Heart left ventricle (tissue), 16 donors: Measurements from ENCODE around the gene SMARCA2. TPM values are rescaled to one million over a fixed set of nuclear protein-coding genes. Genes with fewer than 3 reads are reported as not detected.

ENCODE experiments used
- ATAC-seq, 4 donors: fragments of 200-7000 bp; cut with Tn5 transposase; one replicate each; pipeline ENCODE4 v1.9.1; 2020 to 2022; ENCODE audit warnings: moderate library complexity in 4 of 4, mild to moderate bottlenecking in 3 of 4, moderate number of reproducible peaks in 1 of 4
- DNase-seq, 5 donors: peaks; one replicate each; pipeline ENCODE4 v3.0.0-alpha.2; 2020
- H3K27ac ChIP-seq, 12 donors: fragments of 200-600 bp; sonication (generic) in 4 of 12; one replicate each; pipeline versions ENCODE4 v1.5.0 to v1.8.0; 2016 to 2022; ENCODE audit warnings: mild to moderate bottlenecking in 2 of 12
- H3K27me3 ChIP-seq, 9 donors: fragments of 200-600 bp; sonication (generic) in 2 of 9; one replicate each; pipeline versions ENCODE4 v1.5.1 to v1.8.0; 2016 to 2022; ENCODE audit warnings: mild to moderate bottlenecking in 3 of 9
- H3K36me3 ChIP-seq, 9 donors: fragments of 200-600 bp; sonication (generic) in 2 of 9; one replicate each; pipeline versions ENCODE4 v1.5.0 to v1.8.0; 2018 to 2022; ENCODE audit warnings: mild to moderate bottlenecking in 2 of 9
- H3K4me1 ChIP-seq, 12 donors: fragments of 200-600 bp; sonication (generic) in 4 of 12; one replicate each; pipeline versions ENCODE4 v1.5.0 to v1.8.0; 2016 to 2022; ENCODE audit warnings: mild to moderate bottlenecking in 3 of 12
- H3K4me3 ChIP-seq, 12 donors: fragments of 200-600 bp; sonication (generic) in 4 of 12; one replicate each; pipeline versions ENCODE4 v1.5.0 to v1.8.0; 2017 to 2022; ENCODE audit warnings: mild to moderate bottlenecking in 9 of 12, moderate library complexity in 4 of 12
- H3K9me3 ChIP-seq, 12 donors: fragments of 200-600 bp; sonication (generic) in 4 of 12; one replicate each; pipeline versions ENCODE4 v1.5.0 to v1.8.0; 2016 to 2022; ENCODE audit warnings: mild to moderate bottlenecking in 1 of 12
- CTCF ChIP-seq, 12 donors: fragments of 200-600 bp; sonication (generic) in 4 of 12; IDR thresholded peaks; one replicate each; pipeline versions ENCODE4 v1.5.0 to v1.8.0; 2018 to 2022; ENCODE audit warnings: antibody characterized with exemption in 12 of 12, mild to moderate bottlenecking in 5 of 12
- POLR2A ChIP-seq, 2 donors: fragments of 450-650 bp; IDR thresholded peaks; one replicate each; pipeline ENCODE4 v1.6.1; 2017; ENCODE audit warnings: antibody characterized with exemption in 2 of 2, mild to moderate bottlenecking in 2 of 2, moderate library complexity in 2 of 2
- WGBS, 4 donors: extraction: QIAGEN DNeasy Blood & Tissue Kit in 2 of 4; methylation state at CpG; one replicate each; pipeline versions ENCODE4 v1.1.5 to v1.1.7; 2013 to 2018; 5-methylcytosine and 5-hydroxymethylcytosine counted together
- intact Hi-C, 10 donors: fragments of 100-400 bp; cut with DNase I; formaldehyde crosslinking; loops; one replicate each; pipeline versions ENCODE4 v1.11.1 to v1.14.2; 2022
- polyA plus RNA-seq, 2 donors: library from polyadenylated mRNA; stranded (reverse); fragments of 200-250 nt; gene quantifications; one replicate each; pipeline ENCODE4 v1.2.3, GENCODE V29; 2013
- total RNA-seq, 9 donors: library from RNA; depleted of rRNA in 2 of 9; stranded (reverse); fragments of >200 nt in 2 of 9; fragmentation: NEBNext Ultra II Directional in 3 of 9; extraction: Animal tissue kit (Norgen Biotek cat#: 25700) in 3 of 9; gene quantifications; one replicate each; pipeline versions ENCODE4 v1.1.0 to v1.2.4, GENCODE V29; 2016 to 2023
- donor health status: ischemic (EF 13 %, LVEDD 7.1; RV severe dilation, severe dysfunction).
- donor health status: healthy with polysubstance abuse.
- donor health status: DM: no; HTN: yes; CAD: no.
- donor health status: DM: no; HTN: no; CAD: no.
- donor health status: ischemic (EF 25% LVEDD 6.9; RV normal size, moderate dysfunction).
- donor health status: ischemic (EF 25% LVEDD 5.7; RV mildly dilated, moderate dysfunction).
- donor health status: healthy.
- donor health status: DM: yes; HTN: yes; CAD: no.
- donor health status: ischemic (EF 35%, LVEDD 5.7; RV mildly dilated, moderate dysfunction).
- donor health status: nonischemic (EF 11% LVEDD 7.7; RV severe dilation, severe dysfunction).
- donor health status: DM: yes; HTN: yes; CAD: no.
- donor health status: PGD.
- donor health status: ischemic (EF 29% LVEDD 5.4; RV normal size, mild dysfunction).
- donor health status: nonischemic (EF 23%, LVEDD 6.1; RV moderate dilation, normal function).

Gene SMARCA2
- total and polyA plus RNA-seq, 11 donors: 29.3 to 149 (median 103) TPM

DNA sequence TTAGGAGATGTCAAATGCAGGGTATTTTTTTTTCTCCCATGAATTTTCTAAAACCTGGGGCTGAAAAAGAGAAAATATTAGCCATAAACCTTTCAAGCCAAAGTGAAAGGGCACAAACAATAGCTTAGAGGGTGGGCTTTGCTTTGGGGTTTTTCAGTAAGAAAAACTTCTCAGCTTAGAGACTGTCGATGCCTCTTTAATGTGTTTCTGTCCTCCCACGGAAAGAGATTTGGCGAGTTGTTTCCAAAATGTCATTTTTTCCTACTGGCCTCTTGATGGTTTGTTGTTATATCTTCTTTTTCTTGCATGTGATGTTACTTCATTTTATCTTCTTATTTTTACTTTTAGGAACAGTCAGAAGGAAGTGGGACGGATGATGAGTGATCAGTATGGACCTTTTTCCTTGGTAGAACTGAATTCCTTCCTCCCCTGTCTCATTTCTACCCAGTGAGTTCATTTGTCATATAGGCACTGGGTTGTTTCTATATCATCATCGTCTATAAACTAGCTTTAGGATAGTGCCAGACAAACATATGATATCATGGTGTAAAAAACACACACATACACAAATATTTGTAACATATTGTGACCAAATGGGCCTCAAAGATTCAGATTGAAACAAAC is 177.3 kb downstream of the SMARCA2 start:
- no peaks in the 10 kb centered on the region for H3K9me3 ChIP-seq
- intact Hi-C loops: no loop called here
- no peak overlapping the region for H3K27ac ChIP-seq
- H3K27me3 ChIP-seq: no peaks in the 10 kb centered on the region
- H3K4me3 ChIP-seq: no peak overlapping the region
- H3K4me1 ChIP-seq: no peaks in the 10 kb centered on the region
- H3K36me3 ChIP-seq: peaks cover 0 to 84% (median 80%) of the 10 kb centered on the region in 9 donors
- ATAC-seq (no peak), DNase-seq (no peak)
- TF ChIP-seq CTCF (IDR thresholded peaks at IDR 0.05) (no peak), POLR2A (IDR thresholded peaks at IDR 0.05) (no peak)
- WGBS, 4 donors: 75 to 80% (median 77%) methylated on average over 5 of the region's 5 CpGs

DNA sequence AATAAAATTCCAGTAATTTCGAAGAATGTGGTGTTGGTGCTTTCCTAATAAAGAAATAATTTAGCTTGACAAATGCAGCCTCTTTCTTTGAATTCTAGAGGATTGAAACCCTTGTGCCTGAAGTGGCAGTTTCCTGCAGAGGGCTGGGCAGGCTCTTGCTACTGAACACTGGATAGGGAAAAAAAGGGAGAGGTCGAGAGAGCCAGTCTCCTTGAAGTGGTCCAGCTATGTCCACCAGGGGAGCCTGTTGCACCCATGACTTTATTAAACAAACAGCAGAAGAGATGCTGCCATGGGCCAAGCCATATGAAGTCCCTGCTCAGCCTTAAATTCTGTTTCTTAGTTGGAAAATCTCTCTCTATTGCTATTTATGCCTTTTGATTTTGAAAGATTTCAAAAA is 178.4 kb downstream of the SMARCA2 start:
- Histone ChIP-seq H3K27ac (no peak overlapping the region), H3K4me1 (no peaks in the 10 kb centered on the region), H3K4me3 (no peak overlapping the region), H3K9me3 (no peaks in the 10 kb centered on the region), H3K36me3 (peaks cover 0 to 80% (median 69%) of the 10 kb centered on the region in 9 donors), H3K27me3 (no peaks in the 10 kb centered on the region)
- no peak for ATAC-seq
- TF ChIP-seq CTCF (IDR thresholded peaks at IDR 0.05): no peak
- TF ChIP-seq POLR2A (IDR thresholded peaks at IDR 0.05): no peak
- DNase-seq: no peak
- intact Hi-C loops: no loop called here
- WGBS, 4 donors: 84 to 90% (median 87%) methylated on average over 2 of the region's 2 CpGs

DNA sequence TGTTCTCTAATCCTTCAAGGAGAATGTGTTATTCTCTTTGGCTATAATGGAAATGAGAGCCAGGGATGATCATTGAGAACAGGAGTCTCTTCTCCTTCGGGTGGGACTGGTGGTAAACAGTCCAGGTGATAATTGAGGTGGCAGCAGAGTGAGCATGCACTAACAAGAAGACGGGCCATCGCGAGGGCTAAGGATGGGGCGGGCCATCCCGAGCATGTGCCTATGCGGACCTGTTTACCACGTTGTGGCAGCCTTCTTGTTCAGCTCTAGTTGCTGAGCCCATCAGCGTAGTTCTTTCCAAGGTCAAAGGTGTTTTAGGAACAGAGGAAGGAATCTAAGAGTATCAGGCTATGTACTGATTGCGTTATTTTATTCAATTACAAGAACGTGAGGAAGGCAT is 180.1 kb downstream of the SMARCA2 start:
- TF ChIP-seq CTCF (IDR thresholded peaks at IDR 0.05) (no peak), POLR2A (IDR thresholded peaks at IDR 0.05) (no peak)
- intact Hi-C loops: no loop called here
- 85 to 94% (median 86%) methylated on average over 11 of the region's 11 CpGs for WGBS, 4 donors
- Histone ChIP-seq H3K27me3 (no peaks in the 10 kb centered on the region), H3K27ac (no peak overlapping the region), H3K9me3 (peaks cover 0 to 5% (median 0%) of the 10 kb centered on the region in 12 donors), H3K36me3 (peaks cover 0 to 64% (median 52%) of the 10 kb centered on the region in 9 donors), H3K4me1 (no peaks in the 10 kb centered on the region), H3K4me3 (no peak overlapping the region)
- no peak for ATAC-seq
- DNase-seq: no peak

- intact Hi-C loops: no loop called here
- peaks cover 0 to 48% (median 37%) of the 10 kb centered on the region in 9 donors for H3K36me3 ChIP-seq
- WGBS, 4 donors: 95 to 100% (median 99%) methylated on average over 2 of the region's 2 CpGs
Measured at GRCh38 chr9:2196757-2197156, 181.6 kb downstream of the SMARCA2 start.

More at GRCh38 chr9:2196757-2197156, 181.6 kb downstream of the SMARCA2 start:
- H3K27ac ChIP-seq: no peak overlapping the region
- peaks cover 0 to 11% (median 0%) of the 10 kb centered on the region in 12 donors for H3K9me3 ChIP-seq
- ATAC-seq: no peak
- TF ChIP-seq POLR2A (IDR thresholded peaks at IDR 0.05): no peak
- TF ChIP-seq CTCF (IDR thresholded peaks at IDR 0.05): no peak
- H3K27me3 ChIP-seq: no peaks in the 10 kb centered on the region
- no peak for DNase-seq
- H3K4me1 ChIP-seq: no peaks in the 10 kb centered on the region
- no peak overlapping the region for H3K4me3 ChIP-seq
